ENCODE data around the gene DNAH6.

DNA sequence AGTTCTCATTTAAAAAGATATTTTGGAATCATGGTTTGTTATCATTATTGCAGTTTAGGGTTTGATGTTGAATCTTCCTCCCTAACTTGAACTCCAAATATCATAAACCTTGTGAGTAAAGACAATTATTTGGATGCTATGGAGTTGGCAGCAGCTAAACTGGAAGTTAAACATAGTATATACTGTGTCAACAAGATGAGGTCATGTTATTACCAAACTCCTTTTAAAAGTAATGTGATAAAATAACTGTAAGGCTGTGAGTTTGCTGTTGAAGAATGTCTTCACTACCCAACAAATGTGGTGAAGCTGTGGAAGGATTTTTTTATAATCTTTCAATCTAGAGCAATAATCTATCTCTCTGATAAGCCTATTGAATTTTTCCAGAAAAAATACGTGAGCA lies 16.0 kb downstream of the DNAH6 start:
- TF ChIP-seq RNF2 (IDR thresholded peaks at IDR 0.05; ENCODE audit: borderline replicate concordance, low read depth, low read length, missing control alignments, poor library complexity, severe bottlenecking) = no peak
- TF ChIP-seq, protein P1, sequence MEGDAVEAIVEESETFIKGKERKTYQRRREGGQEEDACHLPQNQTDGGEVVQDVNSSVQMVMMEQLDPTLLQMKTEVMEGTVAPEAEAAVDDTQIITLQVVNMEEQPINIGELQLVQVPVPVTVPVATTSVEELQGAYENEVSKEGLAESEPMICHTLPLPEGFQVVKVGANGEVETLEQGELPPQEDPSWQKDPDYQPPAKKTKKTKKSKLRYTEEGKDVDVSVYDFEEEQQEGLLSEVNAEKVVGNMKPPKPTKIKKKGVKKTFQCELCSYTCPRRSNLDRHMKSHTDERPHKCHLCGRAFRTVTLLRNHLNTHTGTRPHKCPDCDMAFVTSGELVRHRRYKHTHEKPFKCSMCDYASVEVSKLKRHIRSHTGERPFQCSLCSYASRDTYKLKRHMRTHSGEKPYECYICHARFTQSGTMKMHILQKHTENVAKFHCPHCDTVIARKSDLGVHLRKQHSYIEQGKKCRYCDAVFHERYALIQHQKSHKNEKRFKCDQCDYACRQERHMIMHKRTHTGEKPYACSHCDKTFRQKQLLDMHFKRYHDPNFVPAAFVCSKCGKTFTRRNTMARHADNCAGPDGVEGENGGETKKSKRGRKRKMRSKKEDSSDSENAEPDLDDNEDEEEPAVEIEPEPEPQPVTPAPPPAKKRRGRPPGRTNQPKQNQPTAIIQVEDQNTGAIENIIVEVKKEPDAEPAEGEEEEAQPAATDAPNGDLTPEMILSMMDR (IDR thresholded peaks at IDR 0.05; ENCODE audit: control extremely low read depth in 1 of 3, insufficient read depth in 1 of 3, low read depth in 1 of 3, low read length in 3 of 3) = no peak
- no peak for TF ChIP-seq SP1 (IDR thresholded peaks at IDR 0.05; ENCODE audit: low read depth, low read length)
- TF ChIP-seq JUN (IDR thresholded peaks at IDR 0.05; ENCODE audit: low read depth, low read length) = no peak
- no peak for TF ChIP-seq HDAC2 (IDR thresholded peaks at IDR 0.05; ENCODE audit: borderline replicate concordance in 1 of 2, low read depth in 2 of 2, low read length in 2 of 2)
- TF ChIP-seq POLR2A (IDR thresholded peaks at IDR 0.05; ENCODE audit: control extremely low read depth in 1 of 2, low read depth in 2 of 2, low read length in 2 of 2) = no peak
- TF ChIP-seq POLR2AphosphoS5 (IDR thresholded peaks at IDR 0.05; ENCODE audit: low read depth, low read length) = no peak
- no peak for TF ChIP-seq TAF1 (IDR thresholded peaks at IDR 0.05; ENCODE audit: low read depth, low read length)
